HG02798 (cell line): ENCODE measurements around the gene WWP2.
"Not testable (repeated sequence)": the region's sequence is repeated elsewhere in the genome, so short reads cannot be mapped to it uniquely, and the experiment has no call there.

Experiments
- ATAC-seq: cut with Tn5 transposase; IDR thresholded peaks from one replicate; pipeline ENCODE4 v1.9.1; 2021; ENCODE audit warnings: mild to moderate bottlenecking; ENCODE audit not compliant: unreplicated experiment, poor library complexity

Gene WWP2

GRCh38 chr16:69965661-69966054, 203.5 kb downstream of the WWP2 start:
- ATAC-seq, result not testable (repeated sequence)

- not testable (repeated sequence) for ATAC-seq
Observed at GRCh38 chr16:69967688-69968087, 205.6 kb downstream of the WWP2 start.

- ATAC-seq, result not testable (repeated sequence)
Observed at GRCh38 chr16:69968125-69968524, 206.0 kb downstream of the WWP2 start.

GRCh38 chr16:69969657-69970056, 207.5 kb downstream of the WWP2 start:
- not testable (repeated sequence) for ATAC-seq

- ATAC-seq, result not testable (repeated sequence)
Observed at GRCh38 chr16:69972120-69972519, 210.0 kb downstream of the WWP2 start.

GRCh38 chr16:69972935-69973334, 210.8 kb downstream of the WWP2 start:
- ATAC-seq, result not testable (repeated sequence)

GRCh38 chr16:69985196-69985595, 223.1 kb downstream of the WWP2 start:
- ATAC-seq, result not testable (repeated sequence)
